GM23338 (cell line): ENCODE results near the gene LFNG. TPM values are rescaled to one million over a fixed set of nuclear protein-coding genes. Genes with fewer than 3 reads are reported as not detected.

Source experiments
- ATAC-seq: fragments of 200-7000 bp; cut with Tn5 transposase; 3 replicates; pipeline ENCODE4 v1.9.1; 2020
- DNase-seq: peaks from one replicate; pipeline ENCODE4 v3.0.0-alpha.2; 2015; ENCODE audit warnings: low spot score
- H2AFZ ChIP-seq: fragments of 200-600 bp; sonication (generic); 2 replicates; pipeline ENCODE4 v1.8.0; 2016; ENCODE audit warnings: antibody characterized with exemption, mild to moderate bottlenecking, moderate library complexity
- H3F3A ChIP-seq: fragments of 200-600 bp; sonication (generic); replicated peaks from 2 replicates; pipeline ENCODE4 v1.8.0; 2017; ENCODE audit warnings: antibody characterized with exemption, mixed run types, low read depth
- H3K27ac ChIP-seq: fragments of 200-600 bp; sonication (generic); 2 replicates; pipeline ENCODE4 v1.6.1; 2016; ENCODE audit warnings: low read depth
- H3K27me3 ChIP-seq: fragments of 200-600 bp; sonication (generic); 2 replicates; pipeline ENCODE4 v1.8.0; 2016; ENCODE audit warnings: mild to moderate bottlenecking, mixed run types, moderate library complexity; ENCODE audit not compliant: insufficient read depth
- H3K36me3 ChIP-seq: fragments of 200-600 bp; sonication (generic); 2 replicates; pipeline ENCODE4 v1.8.0; 2016; ENCODE audit warnings: mild to moderate bottlenecking; ENCODE audit not compliant: insufficient read depth
- H3K4me1 ChIP-seq: fragments of 200-600 bp; sonication (generic); 2 replicates; pipeline ENCODE4 v1.8.0; 2016; ENCODE audit warnings: mild to moderate bottlenecking, moderate library complexity; ENCODE audit not compliant: insufficient read depth
- H3K4me2 ChIP-seq: fragments of 200-600 bp; sonication (generic); 2 replicates; pipeline ENCODE4 v1.7.1; 2017; ENCODE audit warnings: mixed run types
- H3K4me3 ChIP-seq: fragments of 200-600 bp; sonication (generic); 2 replicates; pipeline ENCODE4 v1.6.1; 2016; ENCODE audit warnings: mixed run types
- H3K79me2 ChIP-seq: fragments of 200-600 bp; sonication (generic); replicated peaks from 2 replicates; pipeline ENCODE4 v1.8.0; 2017; ENCODE audit warnings: mild to moderate bottlenecking; ENCODE audit not compliant: insufficient read depth
- H3K9me2 ChIP-seq: fragments of 200-600 bp; sonication (generic); 2 replicates; pipeline ENCODE4 v1.8.0; 2017; ENCODE audit not compliant: insufficient read depth
- H4K20me1 ChIP-seq: fragments of 200-600 bp; sonication (generic); replicated peaks from 2 replicates; pipeline ENCODE4 v1.8.0; 2017; ENCODE audit warnings: mild to moderate bottlenecking; ENCODE audit not compliant: insufficient read depth
- H3K27ac Mint-ChIP-seq: 2 replicates; pipeline ENCODE4 v1.8.0; 2020; ENCODE audit warnings: inconsistent platforms, mild to moderate bottlenecking, moderate library complexity, mixed read lengths
- H3K27me3 Mint-ChIP-seq: 3 replicates; pipeline ENCODE4 v1.8.0; 2022; ENCODE audit warnings: low read depth, mild to moderate bottlenecking, moderate library complexity, mixed read lengths, inconsistent platforms; ENCODE audit not compliant: insufficient read depth, poor library complexity
- H3K36me3 Mint-ChIP-seq: 3 replicates; pipeline ENCODE4 v1.8.0; 2021; ENCODE audit warnings: low read depth, mild to moderate bottlenecking, inconsistent platforms, moderate library complexity, mixed read lengths
- H3K4me1 Mint-ChIP-seq: 3 replicates; pipeline ENCODE4 v1.8.0; 2020; ENCODE audit warnings: mild to moderate bottlenecking, inconsistent platforms, mixed read lengths
- H3K4me3 Mint-ChIP-seq: 3 replicates; pipeline ENCODE4 v1.8.0; 2021; ENCODE audit warnings: moderate library complexity, mild to moderate bottlenecking, inconsistent platforms, mixed read lengths
- H3K9me3 Mint-ChIP-seq: 3 replicates; pipeline ENCODE4 v1.8.0; 2020; ENCODE audit warnings: moderate library complexity, mild to moderate bottlenecking, inconsistent platforms, mixed read lengths
- CTCF ChIP-seq, 2 experiments: fragments of 200-600 bp in 1 of 2; sonication (generic) in 1 of 2; conservative IDR thresholded peaks; 2 replicates each; pipeline versions ENCODE4 v1.5.1 to v1.6.1; 2016 to 2017; ENCODE audit warnings: antibody characterized with exemption in 2 of 2, low read depth in 2 of 2, mild to moderate bottlenecking in 2 of 2, moderate library complexity in 1 of 2
- EZH2phosphoT487 ChIP-seq: fragments of 200-600 bp; sonication (generic); IDR thresholded peaks from one replicate; pipeline ENCODE4 v1.8.1; 2018; ENCODE audit warnings: antibody characterized with exemption; ENCODE audit not compliant: unreplicated experiment
- NANOG ChIP-seq: IDR thresholded peaks from 2 replicates; pipeline ENCODE4 v1.6.1; 2016; ENCODE audit warnings: antibody characterized with exemption, borderline replicate concordance
- REST ChIP-seq: IDR thresholded peaks from one replicate; pipeline ENCODE4 v1.6.1; 2018; ENCODE audit warnings: antibody characterized with exemption; ENCODE audit not compliant: unreplicated experiment
- ZNF462 ChIP-seq: fragments of 250-450 bp; sonication (Bioruptor Pico); IDR thresholded peaks from 2 replicates; pipeline ENCODE4 v1.5.0; 2020; ENCODE audit warnings: mild to moderate bottlenecking, moderate library complexity
- polyA plus RNA-seq: library from polyadenylated mRNA; unstranded; fragments of >200 nt; fragmentation: Nextera tagmentation; extraction: Ambion mirVana; gene quantifications from 2 replicates; pipeline ENCODE4 v1.2.1, GENCODE V29; 2016
- total RNA-seq: library from RNA; depleted of rRNA; stranded (reverse); fragments of >200 nt; shearing (Covaris generic); gene quantifications from 2 replicates; pipeline ENCODE4 v1.2.3, GENCODE V29; 2014

The LFNG gene
- total and polyA plus RNA-seq, 2 experiments from 2014 or later, result 1.7 to 35.4 TPM

GRCh38 chr7:2470204-2471021 is 49.2 kb upstream of the LFNG start (continued):
- no peak for TF ChIP-seq ZNF462 (CRISPR knock-in tag)
- TF ChIP-seq EZH2phosphoT487, result no peak

- Mint-ChIP-seq H3K9me3 (no peaks in the 10 kb centered on the region), H3K4me1 (peaks cover 27% of the 10 kb centered on the region), H3K4me3 (no peak overlapping the region), H3K36me3 (no peaks in the 10 kb centered on the region; the same call in 2 of the 3 replicates), H3K27me3 (peaks cover 14% of the 10 kb centered on the region), H3K27ac (no peak overlapping the region; the same call in 1 of the 2 replicates)
- H3K36me3 ChIP-seq, result no peaks in the 10 kb centered on the region
- H3K4me2 ChIP-seq, result no peak overlapping the region
- H3K9me2 ChIP-seq, result no peaks in the 10 kb centered on the region
- peaks cover 3% of the 10 kb centered on the region; the same call in 1 of the 2 replicates for H3K4me1 ChIP-seq
- H3F3A ChIP-seq, result peaks cover 10% of the 10 kb centered on the region; the same call in 1 of the 2 replicates
- 0 out of 2 replicates have a peak overlapping the region, but pooled peaks have one; percentile 23 for H2AFZ ChIP-seq
- no peak for ATAC-seq
- DNase-seq, result no peak
- no peak overlapping the region for H3K27ac ChIP-seq
- H3K4me3 ChIP-seq, result no peak overlapping the region
- no peaks in the 10 kb centered on the region for H3K79me2 ChIP-seq
- H4K20me1 ChIP-seq, result no peaks in the 10 kb centered on the region
- no peaks in the 10 kb centered on the region for H3K27me3 ChIP-seq
- TF ChIP-seq REST, result no peak
- TF ChIP-seq NANOG, result no peak
- no peak for TF ChIP-seq CTCF (conservative IDR thresholded peaks at IDR 0.05; ENCODE audit: low read depth in 2 of 2)
- TF ChIP-seq EZH2phosphoT487, result no peak
Observed at GRCh38 chr7:2471022-2471329, 48.6 kb upstream of the LFNG start.
